ENCODE measurements around the gene PEX5L.

DNA sequence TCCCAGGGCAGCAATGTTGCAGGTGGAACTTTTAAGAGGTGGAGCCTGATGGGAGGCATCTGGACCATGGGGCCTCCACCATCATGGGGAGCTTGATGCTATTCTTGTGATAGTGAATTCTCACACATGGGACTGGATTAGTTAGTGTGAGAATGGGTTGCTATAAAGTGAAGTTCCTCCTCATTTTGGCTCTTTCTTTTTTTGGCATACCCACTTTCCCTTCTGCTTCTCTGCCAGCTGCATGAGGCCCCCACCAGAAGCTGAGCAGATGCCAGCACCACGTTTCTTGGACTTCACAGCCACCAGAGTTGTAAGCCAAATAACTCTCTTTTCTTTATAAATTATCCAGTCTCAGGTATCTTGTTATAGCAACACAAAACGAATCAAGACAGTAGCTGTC, 101.0 kb downstream of the PEX5L start:
- TF ChIP-seq CTCF (IDR thresholded peaks at IDR 0.05) (no peak), POLR2A (IDR thresholded peaks at IDR 0.05) (no peak)
